Astrocyte of the cerebellum (primary cell): Measurements from ENCODE around the gene SUSD2.
"Not testable (repeated sequence)": the region's sequence is repeated elsewhere in the genome, so short reads cannot be mapped to it uniquely, and the experiment has no call there.

ENCODE experiments used
- DNase-seq: peaks from one replicate; pipeline ENCODE4 v3.0.0-alpha.2; 2011; ENCODE audit warnings: low read depth
- H3K4me3 ChIP-seq: 2 replicates; pipeline ENCODE4 v1.5.1; 2011; ENCODE audit warnings: mild to moderate bottlenecking, low read depth, low read length, moderate library complexity
- CTCF ChIP-seq: IDR thresholded peaks from 2 replicates; pipeline ENCODE4 v1.5.1; 2012; ENCODE audit warnings: low read length, low read depth, moderate library complexity, mild to moderate bottlenecking; ENCODE audit errors: missing control alignments
- in situ Hi-C: cut with HindIII; loops from 2 replicates; pipeline ENCODE4 v1.10.0; 2017; ENCODE audit warnings: low sequenced_read_pairs

SUSD2 gene

GRCh38 chr22:24233816-24234215 lies 52.5 kb downstream of the SUSD2 start:
- no peak for TF ChIP-seq CTCF
- no peak overlapping the region for H3K4me3 ChIP-seq
- DNase-seq: no peak
- in situ Hi-C loops: no loop called here

DNA sequence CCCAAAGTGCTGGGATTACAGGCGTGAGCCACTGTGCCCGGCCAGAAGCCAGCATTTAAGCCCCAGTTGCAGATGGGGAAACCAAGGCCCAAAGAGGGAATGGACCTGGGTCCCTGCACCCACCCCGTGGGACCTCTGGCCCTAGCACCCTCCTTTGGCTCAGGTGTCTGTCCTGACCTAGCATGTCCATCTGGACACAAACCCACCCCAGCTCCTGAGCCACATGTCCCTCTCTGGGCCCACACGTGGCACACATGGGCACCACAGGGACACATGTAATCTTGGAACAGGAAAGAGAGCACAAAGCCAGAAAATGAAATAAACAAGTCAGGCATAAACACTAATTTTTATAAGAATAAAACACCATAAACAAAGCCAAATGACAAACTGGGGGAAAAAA lies 54.0 kb downstream of the SUSD2 start:
- TF ChIP-seq CTCF: no peak
- no peak overlapping the region for H3K4me3 ChIP-seq
- DNase-seq: no peak
- in situ Hi-C loops: no loop called here

- no peak for DNase-seq
- TF ChIP-seq CTCF: no peak
- in situ Hi-C loops: no loop called here
- H3K4me3 ChIP-seq: no peak overlapping the region
Measured at GRCh38 chr22:24236656-24237055, 55.4 kb downstream of the SUSD2 start.

- in situ Hi-C loops, DNase-seq, H3K4me3 ChIP-seq: not testable (repeated sequence)
Measured at GRCh38 chr22:24238101-24238694, 56.9 kb downstream of the SUSD2 start.
